Endodermal cell (in vitro differentiated cells): Measurements from ENCODE around the gene CCDC169. TPM values are rescaled to one million over a fixed set of nuclear protein-coding genes. Genes with fewer than 3 reads are reported as not detected.
A peak's percentile ranks its signal among the peaks of the same experiment; 100 is the strongest.

ENCODE experiments used
- DNase-seq: peaks from one replicate; pipeline ENCODE4 v3.0.0-alpha.2; 2017
- H3K27ac ChIP-seq: 2 replicates; pipeline ENCODE4 v1.5.1; 2013; ENCODE audit warnings: mild to moderate bottlenecking, low read depth, low read length, moderate library complexity
- H3K27me3 ChIP-seq: 2 replicates; pipeline ENCODE4 v1.6.1; 2013; ENCODE audit warnings: mild to moderate bottlenecking, low read length, moderate library complexity; ENCODE audit not compliant: insufficient read depth, control insufficient read depth, poor library complexity, severe bottlenecking
- H3K36me3 ChIP-seq: 2 replicates; pipeline ENCODE4 v1.7.0; 2013; ENCODE audit warnings: mild to moderate bottlenecking, low read length, moderate library complexity; ENCODE audit not compliant: control insufficient read depth, insufficient read depth
- H3K4me1 ChIP-seq: one replicate; pipeline ENCODE4 v1.7.0; 2013; ENCODE audit warnings: low read length; ENCODE audit not compliant: control insufficient read depth, insufficient read depth
- H3K4me3 ChIP-seq: 2 replicates; pipeline ENCODE4 v1.5.1; 2013; ENCODE audit warnings: mild to moderate bottlenecking, low read length, moderate library complexity
- H3K9ac ChIP-seq: 2 replicates; pipeline ENCODE4 v1.6.1; 2013; ENCODE audit warnings: mild to moderate bottlenecking, low read length, moderate library complexity; ENCODE audit not compliant: poor library complexity, severe bottlenecking; ENCODE audit errors: extremely low read depth
- H3K9me3 ChIP-seq: 2 replicates; pipeline ENCODE4 v1.6.1; 2013; ENCODE audit warnings: mild to moderate bottlenecking, low read length, moderate library complexity; ENCODE audit not compliant: control insufficient read depth
- H3K27ac Mint-ChIP-seq: 2 replicates; pipeline ENCODE4 v1.8.0; 2020; ENCODE audit warnings: mixed read lengths
- H3K27me3 Mint-ChIP-seq: 2 replicates; pipeline ENCODE4 v1.8.0; 2021; ENCODE audit warnings: mild to moderate bottlenecking, mixed read lengths; ENCODE audit not compliant: insufficient read depth
- H3K36me3 Mint-ChIP-seq: 2 replicates; pipeline ENCODE4 v1.8.0; 2020; ENCODE audit warnings: low read depth, mixed read lengths
- H3K4me1 Mint-ChIP-seq: 2 replicates; pipeline ENCODE4 v1.8.0; 2020; ENCODE audit warnings: mixed read lengths
- H3K4me3 Mint-ChIP-seq: 2 replicates; pipeline ENCODE4 v1.8.0; 2020; ENCODE audit warnings: mild to moderate bottlenecking, moderate library complexity, mixed read lengths
- H3K9me3 Mint-ChIP-seq: 2 replicates; pipeline ENCODE4 v1.8.0; 2020; ENCODE audit warnings: mild to moderate bottlenecking, mixed read lengths
- WGBS, 2 experiments: methylation state at CpG; one replicate each; pipeline versions ENCODE4 v1.1.5 to v1.1.7; 2013; ENCODE audit warnings: missing lambda C conversion rate in 2 of 2, mixed read lengths in 1 of 2; ENCODE audit not compliant: insufficient coverage in 1 of 2, insufficient read length in 1 of 2; 5-methylcytosine and 5-hydroxymethylcytosine counted together
- total RNA-seq, 2 donors: library from RNA; stranded (reverse); fragmentation: NEBNext Ultra II Directional in 1 of 2; extraction: Animal tissue kit (Norgen Biotek cat#: 25700) in 1 of 2; gene quantifications; 2 replicates in 1 of 2; 3 replicates in 1 of 2; pipeline ENCODE4 v1.2.1, GENCODE V29; 2021
- TF ChIP-seq, protein P1 (sequence below): fragments of 200-600 bp; sonication (generic); conservative IDR thresholded peaks from 2 replicates; pipeline ENCODE4 v1.5.0; 2021; ENCODE audit warnings: antibody characterized with exemption, mild to moderate bottlenecking

CCDC169 gene
- total RNA-seq, 2 donors from 2014 or later = 18.2 to 26.3 TPM

- DNase-seq = no peak
- Histone ChIP-seq H3K27ac (no peak overlapping the region), H3K9ac (no peak overlapping the region), H3K36me3 (no peaks in the 10 kb centered on the region), H3K27me3 (no peaks in the 10 kb centered on the region), H3K4me3 (no peak overlapping the region), H3K4me1 (no peaks in the 10 kb centered on the region), H3K9me3 (peaks cover 7% of the 10 kb centered on the region)
- Mint-ChIP-seq H3K4me3 (no peak overlapping the region), H3K4me1 (peaks cover 10% of the 10 kb centered on the region), H3K9me3 (no peaks in the 10 kb centered on the region), H3K36me3 (no peaks in the 10 kb centered on the region), H3K27me3 (no peaks in the 10 kb centered on the region), H3K27ac (no peak overlapping the region)
- TF ChIP-seq, protein P1, sequence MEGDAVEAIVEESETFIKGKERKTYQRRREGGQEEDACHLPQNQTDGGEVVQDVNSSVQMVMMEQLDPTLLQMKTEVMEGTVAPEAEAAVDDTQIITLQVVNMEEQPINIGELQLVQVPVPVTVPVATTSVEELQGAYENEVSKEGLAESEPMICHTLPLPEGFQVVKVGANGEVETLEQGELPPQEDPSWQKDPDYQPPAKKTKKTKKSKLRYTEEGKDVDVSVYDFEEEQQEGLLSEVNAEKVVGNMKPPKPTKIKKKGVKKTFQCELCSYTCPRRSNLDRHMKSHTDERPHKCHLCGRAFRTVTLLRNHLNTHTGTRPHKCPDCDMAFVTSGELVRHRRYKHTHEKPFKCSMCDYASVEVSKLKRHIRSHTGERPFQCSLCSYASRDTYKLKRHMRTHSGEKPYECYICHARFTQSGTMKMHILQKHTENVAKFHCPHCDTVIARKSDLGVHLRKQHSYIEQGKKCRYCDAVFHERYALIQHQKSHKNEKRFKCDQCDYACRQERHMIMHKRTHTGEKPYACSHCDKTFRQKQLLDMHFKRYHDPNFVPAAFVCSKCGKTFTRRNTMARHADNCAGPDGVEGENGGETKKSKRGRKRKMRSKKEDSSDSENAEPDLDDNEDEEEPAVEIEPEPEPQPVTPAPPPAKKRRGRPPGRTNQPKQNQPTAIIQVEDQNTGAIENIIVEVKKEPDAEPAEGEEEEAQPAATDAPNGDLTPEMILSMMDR = no peak
- WGBS, 2 experiments = 90 to 92% methylated on average over 3 of the region's 3 CpGs
Observed at GRCh38 chr13:36261011-36261410, 36.6 kb downstream of the CCDC169 start.

- Histone ChIP-seq H3K4me3 (no peak overlapping the region), H3K9me3 (peaks cover 7% of the 10 kb centered on the region), H3K27me3 (no peaks in the 10 kb centered on the region), H3K4me1 (no peaks in the 10 kb centered on the region), H3K27ac (no peak overlapping the region), H3K36me3 (no peaks in the 10 kb centered on the region), H3K9ac (no peak overlapping the region)
- TF ChIP-seq, protein P1 = no peak
- Mint-ChIP-seq H3K36me3 (no peaks in the 10 kb centered on the region), H3K9me3 (no peaks in the 10 kb centered on the region), H3K27ac (no peak overlapping the region), H3K4me3 (no peak overlapping the region), H3K27me3 (no peaks in the 10 kb centered on the region), H3K4me1 (peaks cover 10% of the 10 kb centered on the region)
- DNase-seq = no peak
- WGBS, 2 experiments = 96 to 100% methylated on average over 7 to 8 of the region's 8 CpGs
Observed at GRCh38 chr13:36259361-36260137, 38.1 kb downstream of the CCDC169 start.

DNA sequence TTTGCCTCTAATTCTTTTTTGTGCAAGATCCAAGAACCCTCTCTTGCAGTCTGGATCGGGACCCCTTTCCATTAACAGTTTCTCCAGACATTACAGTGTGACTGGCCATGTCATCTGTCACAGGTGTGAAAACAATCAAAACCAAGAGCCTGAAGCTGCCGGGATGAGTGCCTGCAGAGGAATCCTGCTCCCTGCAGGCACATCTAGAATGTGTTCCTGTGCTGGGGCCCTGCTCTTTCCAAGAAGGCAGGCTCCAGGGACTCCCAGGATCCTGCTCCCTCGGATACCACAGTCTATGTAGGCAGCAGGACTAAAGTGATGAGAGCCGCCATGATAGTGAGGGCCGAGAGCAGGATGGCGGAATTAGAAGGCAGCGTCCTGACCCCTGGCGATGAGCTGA, 38.8 kb downstream of the CCDC169 start:
- no peak overlapping the region for H3K4me3 Mint-ChIP-seq
- H3K9me3 ChIP-seq = peaks cover 7% of the 10 kb centered on the region
- no peaks in the 10 kb centered on the region for H3K36me3 ChIP-seq
- no peak overlapping the region for H3K4me3 ChIP-seq
- no peak overlapping the region for H3K27ac ChIP-seq
- TF ChIP-seq, protein P1 = peak; percentile 34
- no peak for DNase-seq
- H3K36me3 Mint-ChIP-seq = no peaks in the 10 kb centered on the region
- WGBS, 2 experiments = 93 to 94% methylated on average over 8 of the region's 8 CpGs
- no peak overlapping the region for H3K27ac Mint-ChIP-seq
- no peaks in the 10 kb centered on the region for H3K27me3 Mint-ChIP-seq
- H3K4me1 Mint-ChIP-seq = peaks cover 10% of the 10 kb centered on the region
- H3K27me3 ChIP-seq = no peaks in the 10 kb centered on the region
- no peaks in the 10 kb centered on the region for H3K4me1 ChIP-seq
- no peak overlapping the region for H3K9ac ChIP-seq
- no peaks in the 10 kb centered on the region for H3K9me3 Mint-ChIP-seq
